HG03565 (cell line): Measurements from ENCODE around the gene PLCD1.

Source experiments
- ATAC-seq: cut with Tn5 transposase; IDR thresholded peaks from one replicate; pipeline ENCODE4 v1.9.1; 2021; ENCODE audit warnings: mild to moderate bottlenecking, moderate library complexity; ENCODE audit not compliant: unreplicated experiment

Gene PLCD1

GRCh38 chr3:37968199-37968598 lies 61.2 kb downstream of the PLCD1 start:
- no peak for ATAC-seq

DNA sequence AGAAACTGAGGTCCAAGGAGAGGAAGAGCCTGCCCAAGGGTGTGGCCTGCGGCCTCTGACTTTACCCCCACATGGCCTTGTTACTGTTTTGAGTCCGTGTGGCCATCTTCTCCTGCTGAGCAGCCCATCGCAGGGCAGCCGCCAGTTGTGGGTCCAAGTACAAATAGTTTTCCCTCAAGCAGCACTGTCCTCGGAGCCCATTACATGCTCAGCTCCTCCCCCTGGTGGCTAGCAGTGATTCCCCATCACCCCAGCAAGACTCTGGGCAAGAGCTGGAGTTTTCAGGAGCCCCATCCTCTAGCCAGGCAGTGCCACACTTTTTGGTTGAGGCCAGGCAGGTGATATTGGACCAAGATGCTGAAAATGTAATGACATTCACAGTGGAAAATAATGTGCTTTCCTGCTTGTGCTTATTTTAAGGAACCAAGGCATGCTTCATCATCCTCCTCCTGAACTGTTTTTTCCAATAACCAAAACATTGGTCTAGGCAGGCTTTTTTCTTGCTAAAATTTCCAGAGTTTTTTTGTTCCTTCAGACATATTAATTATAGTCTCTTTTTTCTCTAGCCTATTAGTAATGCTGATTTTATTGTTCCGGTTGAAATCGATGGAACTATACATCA lies 62.1 kb downstream of the PLCD1 start:
- no peak for ATAC-seq

GRCh38 chr3:37964716-37965115 lies 64.7 kb downstream of the PLCD1 start:
- no peak for ATAC-seq

DNA sequence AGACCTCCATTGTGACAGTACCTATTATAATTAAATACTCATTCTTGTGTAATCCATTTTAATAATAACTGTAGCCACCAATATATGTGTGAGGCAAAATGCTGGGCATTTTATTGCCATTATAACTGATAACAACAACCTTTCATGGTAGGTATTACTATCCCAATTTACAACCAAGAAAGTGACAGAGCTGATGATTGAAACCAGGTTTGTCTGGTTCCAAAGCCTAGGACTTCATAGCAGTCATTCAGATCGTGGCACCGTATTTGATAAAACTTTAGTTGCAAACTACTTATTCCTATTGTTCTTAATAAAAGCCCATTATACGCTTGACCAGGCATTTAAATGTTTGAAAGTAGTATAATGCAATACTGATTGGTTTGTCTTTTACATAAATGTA lies 65.3 kb downstream of the PLCD1 start:
- no peak for ATAC-seq

DNA sequence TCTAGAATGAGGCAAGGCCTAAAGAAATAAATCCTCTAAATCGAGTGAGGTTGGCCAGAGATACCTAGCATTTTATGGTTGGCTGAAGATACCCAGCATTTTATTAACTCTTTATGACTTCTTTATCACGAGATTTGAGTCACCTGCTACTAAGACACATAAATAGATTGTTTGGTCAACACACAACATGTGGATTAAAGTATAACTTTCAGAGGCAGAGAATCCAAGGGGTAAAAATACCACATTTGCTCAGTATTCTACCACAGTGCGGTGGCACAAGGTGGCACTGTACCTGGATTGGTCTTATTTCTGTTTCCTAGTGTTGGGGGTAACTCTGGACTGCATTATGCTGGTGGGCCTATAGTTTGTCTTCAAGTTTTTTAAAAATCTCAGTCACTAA lies 65.8 kb downstream of the PLCD1 start:
- ATAC-seq, result no peak

DNA sequence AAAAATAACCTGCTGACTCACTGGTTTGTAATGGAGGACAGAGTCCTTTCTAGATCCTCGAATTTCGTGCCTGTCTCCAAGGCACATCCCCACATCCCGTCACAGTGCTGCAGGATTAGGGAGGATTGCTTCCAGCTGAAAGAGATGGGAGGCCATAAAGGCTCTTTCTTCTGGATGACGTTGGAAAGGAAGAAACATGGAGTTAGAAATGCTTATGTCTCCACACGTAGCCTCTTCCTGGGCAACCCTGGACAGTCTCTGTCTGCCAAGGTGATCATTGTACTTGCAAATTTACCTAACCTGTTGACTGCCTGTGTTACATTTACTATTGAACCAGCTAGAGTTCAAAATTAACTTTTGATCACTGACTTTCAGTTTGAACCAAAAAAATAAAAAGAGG lies 66.4 kb downstream of the PLCD1 start:
- no peak for ATAC-seq

DNA sequence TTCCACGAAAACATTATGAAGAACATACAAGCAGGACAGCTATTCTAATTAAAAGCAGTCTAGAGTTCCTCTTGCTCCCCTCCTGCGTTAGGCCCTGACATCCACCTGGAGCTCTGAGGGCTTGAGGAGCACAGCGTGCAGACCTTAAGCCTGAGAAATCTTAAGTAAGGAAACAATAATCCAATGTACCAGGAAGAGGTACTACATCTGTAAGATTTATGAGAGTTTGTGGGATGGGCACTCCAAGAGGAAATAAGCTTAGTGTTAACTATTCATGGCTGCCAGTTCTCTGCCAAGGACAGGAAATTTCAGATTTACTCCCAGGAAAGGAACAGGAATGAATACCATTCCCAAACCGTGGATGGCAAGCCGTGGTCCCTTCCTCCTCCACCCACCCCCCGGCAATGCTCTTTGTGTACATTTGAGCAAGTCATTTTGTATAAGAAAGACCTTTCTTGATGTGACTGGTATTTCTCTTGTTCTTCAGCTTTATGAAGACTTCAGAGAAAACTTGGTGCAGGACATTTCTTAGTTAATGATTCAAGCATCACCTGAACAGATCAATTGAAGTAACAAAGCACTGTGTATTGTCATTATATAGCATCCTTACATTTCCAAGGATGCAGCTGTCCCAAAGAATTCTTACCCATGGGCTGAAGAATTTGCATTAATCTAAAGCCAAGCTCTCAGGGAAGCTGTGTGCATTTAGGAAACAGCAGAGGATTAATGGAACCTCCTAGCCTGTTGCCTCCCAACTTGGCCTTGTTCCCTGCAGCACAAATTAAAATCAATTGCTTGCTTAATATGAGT lies 67.6 kb downstream of the PLCD1 start:
- no peak for ATAC-seq

DNA sequence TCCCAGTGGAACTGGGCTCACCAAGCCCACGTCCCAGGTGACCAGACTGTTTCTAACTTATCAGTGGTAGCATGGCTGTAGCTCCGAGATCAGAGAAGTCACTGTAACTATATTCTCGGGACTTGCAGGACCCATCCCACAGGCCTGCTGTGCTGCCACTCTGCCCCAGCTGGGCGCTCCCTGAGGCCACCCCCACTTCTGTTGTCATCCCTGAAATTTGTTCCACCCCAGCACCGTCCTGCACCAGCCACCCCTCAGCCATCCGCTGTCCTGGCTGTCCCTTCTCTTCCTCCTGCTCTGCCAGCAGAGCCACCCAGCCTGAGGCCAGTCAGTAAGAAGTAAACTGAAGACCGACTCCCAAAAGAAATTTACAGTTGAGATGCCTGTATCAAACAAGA lies 71.9 kb downstream of the PLCD1 start:
- ATAC-seq, result no peak
